Natural killer cell (primary cell): ENCODE results near the gene PRKCD. TPM values are rescaled to one million over a fixed set of nuclear protein-coding genes. Genes with fewer than 3 reads are reported as not detected.
"Not testable (repeated sequence)": the region's sequence is repeated elsewhere in the genome, so short reads cannot be mapped to it uniquely, and the experiment has no call there.

Experiments
- ATAC-seq, 3 donors: fragments of 150-1000 bp in 2 of 3; fragments of 200-7000 bp in 1 of 3; cut with Tn5 transposase; 1 replicate in 1 of 3; 2 replicates in 2 of 3; pipeline ENCODE4 v1.10.0; 2021; ENCODE audit warnings: mild to moderate bottlenecking in 2 of 3, moderate library complexity in 2 of 3
- DNase-seq, 2 donors: peaks; one replicate each; pipeline versions ENCODE4 v3.0.0 to v3.0.0-alpha.2; 2013 to 2021; ENCODE audit warnings: mixed read lengths in 1 of 2
- H3K27ac ChIP-seq: one replicate; pipeline ENCODE4 v1.5.1; 2013; ENCODE audit warnings: mild to moderate bottlenecking, low read length
- H3K27me3 ChIP-seq: one replicate; pipeline ENCODE4 v1.6.1; 2013; ENCODE audit warnings: low read length; ENCODE audit not compliant: control insufficient read depth, insufficient read depth
- H3K36me3 ChIP-seq: one replicate; pipeline ENCODE4 v1.6.1; 2013; ENCODE audit warnings: low read length; ENCODE audit not compliant: control insufficient read depth, insufficient read depth
- H3K4me1 ChIP-seq: one replicate; pipeline ENCODE4 v1.6.1; 2013; ENCODE audit warnings: low read length; ENCODE audit not compliant: control insufficient read depth, insufficient read depth
- H3K4me3 ChIP-seq: one replicate; pipeline ENCODE4 v1.5.1; 2013; ENCODE audit warnings: low read length
- H3K9me3 ChIP-seq: one replicate; pipeline ENCODE4 v1.6.1; 2013; ENCODE audit warnings: low read length; ENCODE audit not compliant: control insufficient read depth, insufficient read depth
- H3K27ac Mint-ChIP-seq, 2 donors: one replicate each; pipeline ENCODE4 v1.8.0; 2022; ENCODE audit warnings: mild to moderate bottlenecking in 2 of 2, mixed read lengths in 2 of 2, moderate library complexity in 1 of 2
- H3K27me3 Mint-ChIP-seq, 2 donors: one replicate each; pipeline ENCODE4 v1.8.0; 2022; ENCODE audit warnings: low read depth in 2 of 2, mixed read lengths in 2 of 2
- H3K36me3 Mint-ChIP-seq: one replicate; pipeline ENCODE4 v1.8.0; 2022; ENCODE audit warnings: mixed read lengths
- H3K4me1 Mint-ChIP-seq, 2 donors: one replicate each; pipeline ENCODE4 v1.8.0; 2022; ENCODE audit warnings: mixed read lengths in 2 of 2
- H3K4me3 Mint-ChIP-seq: one replicate; pipeline ENCODE4 v1.8.0; 2022; ENCODE audit warnings: mild to moderate bottlenecking, moderate library complexity, mixed read lengths
- H3K9me3 Mint-ChIP-seq, 2 donors: one replicate each; pipeline ENCODE4 v1.8.0; 2022; ENCODE audit warnings: mixed read lengths in 2 of 2
- CTCF ChIP-seq: fragments of 200-600 bp; IDR thresholded peaks from one replicate; pipeline ENCODE4 v1.8.0; 2022; ENCODE audit warnings: antibody characterized with exemption
- WGBS: methylation state at CpG from one replicate; pipeline ENCODE4 v1.1.7; 2013; ENCODE audit warnings: missing lambda C conversion rate; ENCODE audit not compliant: insufficient coverage; 5-methylcytosine and 5-hydroxymethylcytosine counted together
- intact Hi-C: fragments of 100-400 bp; cut with micrococcal nuclease; formaldehyde crosslinking; loops from one replicate; pipeline ENCODE4 v1.14.2; 2022
- total RNA-seq, 4 donors: library from RNA; stranded (reverse); fragments of 120-200 nt in 1 of 4; gene quantifications; one replicate each; pipeline versions ENCODE4 v1.2.3 to v1.2.4, GENCODE V29; 2013 to 2022

PRKCD gene
- total RNA-seq, 3 donors from 2014 or later (not counting 1 experiment from before 2014, with no cell fraction given), result 31.7 to 60.0 (median 36.3) TPM

- Mint-ChIP-seq H3K27me3 (peaks cover 0 to 7% of the 10 kb centered on the region in 2 donors), H3K36me3 (no peaks in the 10 kb centered on the region), H3K4me3 (no peak overlapping the region), H3K27ac (no peak overlapping the region), H3K9me3 (no peaks in the 10 kb centered on the region), H3K4me1 (no peaks in the 10 kb centered on the region)
- ATAC-seq (no peak), DNase-seq (no peak)
- no peak overlapping the region for H3K27ac ChIP-seq
- H3K4me1 ChIP-seq, result no peaks in the 10 kb centered on the region
- no peak overlapping the region for H3K4me3 ChIP-seq
- H3K27me3 ChIP-seq, result no peaks in the 10 kb centered on the region
- no peak for TF ChIP-seq CTCF
- intact Hi-C loops, result no loop called here
- no peaks in the 10 kb centered on the region for H3K36me3 ChIP-seq
- WGBS, result 89% methylated on average over 10 of the region's 13 CpGs
- H3K9me3 ChIP-seq, result no peaks in the 10 kb centered on the region
Observed at GRCh38 chr3:53149006-53149690, 11.9 kb upstream of the PRKCD start.

- no peak overlapping the region for H3K4me3 ChIP-seq
- H3K9me3 ChIP-seq, result no peaks in the 10 kb centered on the region
- no peak overlapping the region for H3K27ac ChIP-seq
- DNase-seq (no peak), ATAC-seq (no peak)
- intact Hi-C loops, result no loop called here
- Mint-ChIP-seq H3K27me3 (peaks cover 0 to 9% of the 10 kb centered on the region in 2 donors), H3K36me3 (no peaks in the 10 kb centered on the region), H3K4me3 (no peak overlapping the region), H3K27ac (no peak overlapping the region), H3K9me3 (no peaks in the 10 kb centered on the region), H3K4me1 (no peaks in the 10 kb centered on the region)
- WGBS, result 85% methylated on average over 4 of the region's 4 CpGs
- TF ChIP-seq CTCF, result no peak
- no peaks in the 10 kb centered on the region for H3K36me3 ChIP-seq
- no peaks in the 10 kb centered on the region for H3K27me3 ChIP-seq
- H3K4me1 ChIP-seq, result no peaks in the 10 kb centered on the region
Observed at GRCh38 chr3:53149699-53150098, 11.3 kb upstream of the PRKCD start.

- DNase-seq, result no peak
- H3K9me3 ChIP-seq, result no peaks in the 10 kb centered on the region
- Mint-ChIP-seq H3K27ac (no peak overlapping the region), H3K27me3 (peaks cover 0 to 14% of the 10 kb centered on the region in 2 donors), H3K4me1 (no peaks in the 10 kb centered on the region), H3K36me3 (no peaks in the 10 kb centered on the region), H3K4me3 (no peak overlapping the region), H3K9me3 (no peaks in the 10 kb centered on the region)
- H3K4me1 ChIP-seq, result no peaks in the 10 kb centered on the region
- H3K4me3 ChIP-seq, result no peak overlapping the region
- WGBS, result 94% methylated on average over 7 of the region's 7 CpGs
- ATAC-seq, result no peak
- TF ChIP-seq CTCF, result no peak
- intact Hi-C loops, result no loop called here
- H3K27me3 ChIP-seq, result peaks cover 5% of the 10 kb centered on the region
- no peak overlapping the region for H3K27ac ChIP-seq
- no peaks in the 10 kb centered on the region for H3K36me3 ChIP-seq
Observed at GRCh38 chr3:53150247-53151085, 10.5 kb upstream of the PRKCD start.

GRCh38 chr3:53151086-53151438, 9.9 kb upstream of the PRKCD start:
- H3K9me3 ChIP-seq, ATAC-seq, H3K27ac Mint-ChIP-seq, H3K4me1 ChIP-seq, intact Hi-C loops, H3K4me1 Mint-ChIP-seq, H3K36me3 Mint-ChIP-seq, H3K4me3 ChIP-seq, DNase-seq, H3K27me3 ChIP-seq, H3K4me3 Mint-ChIP-seq, H3K36me3 ChIP-seq, H3K9me3 Mint-ChIP-seq, H3K27ac ChIP-seq: not testable (repeated sequence)
- WGBS, result 91% methylated on average over 9 of the region's 9 CpGs
- H3K27me3 Mint-ChIP-seq, result peaks cover 0 to 16% of the 10 kb centered on the region in 2 donors
